Transverse colon (tissue), 4 donors: ENCODE data around the gene PRTN3. TPM values are rescaled to one million over a fixed set of nuclear protein-coding genes. Genes with fewer than 3 reads are reported as not detected.

Source experiments
- DNase-seq: peaks from one replicate; pipeline ENCODE4 v3.0.0-alpha.2; 2019
- H3K27ac ChIP-seq, 4 donors: fragments of 200-600 bp; sonication (generic); 2 replicates each; pipeline ENCODE4 v1.5.1; 2016 to 2018; ENCODE audit warnings: inconsistent platforms in 4 of 4
- H3K27me3 ChIP-seq: fragments of 200-600 bp; sonication (generic); 2 replicates; pipeline ENCODE4 v1.5.1; 2017; ENCODE audit warnings: inconsistent platforms
- H3K36me3 ChIP-seq, 4 donors: fragments of 200-600 bp; sonication (generic); 2 replicates each; pipeline ENCODE4 v1.5.1; 2017 to 2019; ENCODE audit warnings: inconsistent platforms in 4 of 4
- H3K4me1 ChIP-seq, 4 donors: fragments of 200-600 bp; sonication (generic); 2 replicates each; pipeline ENCODE4 v1.5.1; 2017 to 2020; ENCODE audit warnings: inconsistent platforms in 4 of 4
- H3K4me3 ChIP-seq, 4 donors: fragments of 200-600 bp; sonication (generic); 1 replicate in 1 of 4; 2 replicates in 3 of 4; pipeline versions ENCODE4 v1.5.1 to v1.6.1; 2017 to 2019; ENCODE audit warnings: inconsistent platforms in 4 of 4
- H3K9me3 ChIP-seq, 2 donors: fragments of 200-600 bp; sonication (generic); 2 replicates each; pipeline ENCODE4 v1.5.1; 2017 to 2019; ENCODE audit warnings: inconsistent platforms in 2 of 2
- EP300 ChIP-seq: sonication (generic); formaldehyde crosslinking; IDR thresholded peaks from one replicate; pipeline ENCODE4 v1.6.1; 2017; ENCODE audit warnings: antibody characterized with exemption, low read depth
- POLR2A ChIP-seq: fragments of 450-650 bp; IDR thresholded peaks from one replicate; pipeline ENCODE4 v1.6.1; 2016; ENCODE audit warnings: antibody characterized with exemption, mild to moderate bottlenecking, moderate library complexity
- POLR2AphosphoS5 ChIP-seq, 3 donors: sonication (generic); formaldehyde crosslinking; IDR thresholded peaks; one replicate each; pipeline ENCODE4 v1.6.1; 2016; ENCODE audit warnings: antibody characterized with exemption in 3 of 3
- WGBS, 2 donors: methylation state at CpG; one replicate each; pipeline ENCODE4 v1.1.5; 2018; ENCODE audit warnings: low coverage in 1 of 2; 5-methylcytosine and 5-hydroxymethylcytosine counted together
- in situ Hi-C, 4 donors: fragments of 200-750 bp; cut with MboI; loops; one replicate each; pipeline versions ENCODE4 v1.15.0 to v1.15.1; 2017; ENCODE audit warnings: low sequenced_read_pairs in 3 of 4, low pct_ligation_motif_present in 1 of 4, low pct_unique_long_range_greater_than_20kb in 1 of 4
- intact Hi-C: fragments of 100-400 bp; cut with DNase I; formaldehyde crosslinking; loops from one replicate; pipeline ENCODE4 v1.15.1; 2023; ENCODE audit warnings: low total_unique reads
- total RNA-seq, 4 donors: library from RNA; depleted of rRNA; stranded (reverse); fragments of >200 nt; gene quantifications; one replicate each; pipeline ENCODE4 v1.1.0, GENCODE V29; 2016
- TF ChIP-seq, protein P1 (sequence below), 5 experiments: fragments of 200-600 bp in 3 of 5; fragments of 450-650 bp in 2 of 5; sonication (generic) in 3 of 5; IDR thresholded peaks; 1 replicate in 2 of 5; 2 replicates in 3 of 5; pipeline ENCODE4 v1.5.1; 2016 to 2017; ENCODE audit warnings: antibody characterized with exemption in 5 of 5, inconsistent platforms in 3 of 5, mild to moderate bottlenecking in 2 of 5, moderate library complexity in 1 of 5

The PRTN3 gene
- total RNA-seq, 4 donors from 2014 or later, result not detected

GRCh38 chr19:858868-859843 lies 18.4 kb downstream of the PRTN3 start, which contains the start of gene CFD:
TSS of gene CFD (plus strand) at chr19:859664. CDS start at chr19:859690, 26 bp downstream.
- intact Hi-C loops, result loop anchor here (5.0 kb wide), 1 partner anchor 123 kb away; the partner anchor contains the start of gene WDR18
- WGBS, 2 donors, result 14% methylated on average over 24 of the region's 24 CpGs; no CpG with 5 or more reads in 1 of the 2 donors

GRCh38 chr19:861141-861755 lies 20.4 kb downstream of the PRTN3 start:
- no peaks in the 10 kb centered on the region for H3K9me3 ChIP-seq
- H3K27ac ChIP-seq, result peak overlapping the region in 2 of 4 donors; percentile 20 to 62
- peak overlapping the region in 2 of 4 donors; percentile 39 to 45 for H3K4me3 ChIP-seq
- in situ Hi-C loops (loop anchor here in 1 of 4 donors (25.0 kb wide), 1 partner anchor 126 kb away; the partner anchor contains the start of gene WDR18), intact Hi-C loops (loop anchor here (5.0 kb wide), 1 partner anchor 56 kb away; the partner anchor contains the start of gene KISS1R)
- no peak for DNase-seq
- H3K4me1 ChIP-seq, result peaks cover 6 to 46% (median 41%) of the 10 kb centered on the region in 4 donors
- H3K36me3 ChIP-seq, result no peaks in the 10 kb centered on the region
- H3K27me3 ChIP-seq, result peaks cover 37% of the 10 kb centered on the region
- 51% methylated on average over 22 of the region's 35 CpGs; no CpG with 5 or more reads in 1 of the 2 donors for WGBS, 2 donors
- TF ChIP-seq POLR2AphosphoS5 (IDR thresholded peaks at IDR 0.05) (no peak), POLR2A (no peak), EP300 (no peak)
- TF ChIP-seq, protein P1, sequence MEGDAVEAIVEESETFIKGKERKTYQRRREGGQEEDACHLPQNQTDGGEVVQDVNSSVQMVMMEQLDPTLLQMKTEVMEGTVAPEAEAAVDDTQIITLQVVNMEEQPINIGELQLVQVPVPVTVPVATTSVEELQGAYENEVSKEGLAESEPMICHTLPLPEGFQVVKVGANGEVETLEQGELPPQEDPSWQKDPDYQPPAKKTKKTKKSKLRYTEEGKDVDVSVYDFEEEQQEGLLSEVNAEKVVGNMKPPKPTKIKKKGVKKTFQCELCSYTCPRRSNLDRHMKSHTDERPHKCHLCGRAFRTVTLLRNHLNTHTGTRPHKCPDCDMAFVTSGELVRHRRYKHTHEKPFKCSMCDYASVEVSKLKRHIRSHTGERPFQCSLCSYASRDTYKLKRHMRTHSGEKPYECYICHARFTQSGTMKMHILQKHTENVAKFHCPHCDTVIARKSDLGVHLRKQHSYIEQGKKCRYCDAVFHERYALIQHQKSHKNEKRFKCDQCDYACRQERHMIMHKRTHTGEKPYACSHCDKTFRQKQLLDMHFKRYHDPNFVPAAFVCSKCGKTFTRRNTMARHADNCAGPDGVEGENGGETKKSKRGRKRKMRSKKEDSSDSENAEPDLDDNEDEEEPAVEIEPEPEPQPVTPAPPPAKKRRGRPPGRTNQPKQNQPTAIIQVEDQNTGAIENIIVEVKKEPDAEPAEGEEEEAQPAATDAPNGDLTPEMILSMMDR (IDR thresholded peaks at IDR 0.05), result no peak

More at GRCh38 chr19:858868-859843, 18.4 kb downstream of the PRTN3 start, which contains the start of gene CFD:
- Histone ChIP-seq H3K9me3 (no peaks in the 10 kb centered on the region), H3K4me1 (peaks cover 6 to 45% (median 40%) of the 10 kb centered on the region in 4 donors), H3K4me3 (peak within 1 kb of the TSS in 3 of 4 donors; percentile 9 to 45 (median 39)), H3K27ac (peak within 1 kb of the TSS; percentile 62 to 75 (median 70)), H3K27me3 (peaks cover 39% of the 10 kb centered on the region), H3K36me3 (no peaks in the 10 kb centered on the region)
- peak; percentile 62 for DNase-seq
- peak; percentile 48 to 78 (median 76) for TF ChIP-seq POLR2AphosphoS5 (IDR thresholded peaks at IDR 0.05)
- no peak for TF ChIP-seq EP300
- peak; percentile 70 for TF ChIP-seq POLR2A
- TF ChIP-seq, protein P1 (IDR thresholded peaks at IDR 0.05), result no peak
- in situ Hi-C loops, result loop anchor here in 3 of 4 donors (5.0 to 25.0 kb wide), 6 partner anchors 63 to 128 kb away; partner anchors contain the start of genes WDR18 (in 2 of the 3) and ARID3A (in 1 of the 3)

DNA sequence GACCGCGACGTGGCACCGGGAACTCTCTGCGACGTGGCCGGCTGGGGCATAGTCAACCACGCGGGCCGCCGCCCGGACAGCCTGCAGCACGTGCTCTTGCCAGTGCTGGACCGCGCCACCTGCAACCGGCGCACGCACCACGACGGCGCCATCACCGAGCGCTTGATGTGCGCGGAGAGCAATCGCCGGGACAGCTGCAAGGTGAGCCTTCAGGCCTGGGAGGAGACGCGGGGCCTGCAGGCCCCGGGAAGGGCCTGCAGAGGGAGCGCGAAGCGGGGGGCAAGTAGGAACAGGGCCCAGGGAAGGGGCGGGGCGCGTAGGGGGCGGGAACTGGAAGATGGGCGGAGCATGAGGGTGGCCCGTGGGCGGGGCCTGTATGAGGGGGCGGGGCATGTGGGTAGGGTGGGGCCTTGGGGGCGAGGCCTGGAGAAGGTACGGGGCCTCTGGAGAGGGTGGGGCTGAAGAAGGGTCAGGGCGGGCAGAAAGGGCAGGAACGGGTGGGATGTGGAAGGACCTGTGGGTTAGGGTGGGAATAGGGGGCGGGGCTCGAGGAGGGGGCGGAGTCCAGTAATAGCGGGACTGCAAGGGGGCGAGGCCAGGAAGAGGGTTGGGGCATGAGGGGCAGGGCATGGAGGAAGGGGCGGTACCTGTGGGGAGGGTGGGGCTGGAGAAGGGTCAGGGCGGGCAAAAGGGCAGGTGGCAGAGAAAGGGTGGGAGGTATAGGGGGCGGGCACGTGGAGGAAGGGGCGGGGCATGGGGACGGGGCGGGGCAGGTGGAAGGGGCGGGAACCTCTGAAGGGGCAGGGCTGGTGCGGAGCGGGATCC lies 21.2 kb downstream of the PRTN3 start:
- peak; percentile 66 for DNase-seq
- whole genome bisulfite sequencing, 2 donors, result 14 to 47% methylated on average over 4 to 35 of the region's 60 CpGs
- in situ Hi-C loops, result loop anchor here in 1 of 4 donors (25.0 kb wide), 1 partner anchor 125 kb away; the partner anchor contains the start of gene WDR18
- H3K4me1 ChIP-seq, result peaks cover 6 to 46% (median 41%) of the 10 kb centered on the region in 4 donors
- intact Hi-C loops, result loop anchor here (5.0 kb wide), 1 partner anchor 55 kb away; the partner anchor contains the start of gene KISS1R
- peaks cover 37% of the 10 kb centered on the region for H3K27me3 ChIP-seq
- H3K27ac ChIP-seq, result peak overlapping the region in 2 of 4 donors; percentile 20 to 39
- H3K36me3 ChIP-seq, result no peaks in the 10 kb centered on the region
- no peaks in the 10 kb centered on the region for H3K9me3 ChIP-seq
- H3K4me3 ChIP-seq, result peak overlapping the region in 1 of 4 donors; percentile 22
- TF ChIP-seq POLR2AphosphoS5 (IDR thresholded peaks at IDR 0.05), result no peak
- TF ChIP-seq POLR2A, result no peak
- TF ChIP-seq, protein P1 (IDR thresholded peaks at IDR 0.05), result peak in 2 of 5 experiments; percentile 14 to 19
- TF ChIP-seq EP300, result no peak
